Measurements from ENCODE around the gene HHEX. TPM values are rescaled to one million over a fixed set of nuclear protein-coding genes. Genes with fewer than 3 reads are reported as not detected.

Gene HHEX
- total RNA-seq, 1 experiment from 2014 or later = 11.0 TPM

- ChIA-PET POLR2A (no interaction called here), CTCF (no interaction called here), RAD21 (ENCODE audit: low non-redundant PET in 1 of 2, low total read pairs in 2 of 2, uncharacterized antibody in 2 of 2, unreplicated experiment in 2 of 2) (no interaction called here)
- H3K9me3 ChIP-seq (ENCODE audit: control insufficient read depth in 1 of 2, insufficient read depth in 1 of 2, low read depth in 1 of 2, low read length in 2 of 2) = no peaks in the 10 kb centered on the region
- no peak for ATAC-seq
- no peaks in the 10 kb centered on the region for H3K4me1 ChIP-seq (ENCODE audit: control insufficient read depth in 1 of 2, insufficient read depth in 2 of 2, low read length in 2 of 2)
- DNase-seq (ENCODE audit: low read depth, low spot score) = no peak
- TF ChIP-seq JUND (IDR thresholded peaks at IDR 0.05) (no peak), REST (IDR thresholded peaks at IDR 0.05; ENCODE audit: low read depth) (no peak), CEBPB (IDR thresholded peaks at IDR 0.05; ENCODE audit: low read depth) (no peak), MAX (IDR thresholded peaks at IDR 0.05) (no peak), CBX3 (IDR thresholded peaks at IDR 0.05; ENCODE audit: low read depth) (no peak), RAD21 (IDR thresholded peaks at IDR 0.05; ENCODE audit: low read depth) (no peak), EZH2phosphoT487 (IDR thresholded peaks at IDR 0.05; ENCODE audit: borderline replicate concordance) (no peak), ZFX (IDR thresholded peaks at IDR 0.05) (no peak), POLR2AphosphoS5 (IDR thresholded peaks at IDR 0.05; ENCODE audit: low read depth, low read length) (no peak), SIN3A (IDR thresholded peaks at IDR 0.05; ENCODE audit: low read depth) (no peak), YY1 (IDR thresholded peaks at IDR 0.05; ENCODE audit: extremely low read depth, insufficient replicate concordance, low read depth, low read length) (no peak), SRF (IDR thresholded peaks at IDR 0.05; ENCODE audit: low read depth) (no peak), EZH2 (IDR thresholded peaks at IDR 0.05) (no peak), CTCF (IDR thresholded peaks at IDR 0.05 in 2 of 3, conservative IDR thresholded peaks at IDR 0.05 in 1 of 3; ENCODE audit: borderline replicate concordance in 1 of 3, insufficient read depth in 1 of 3, low read depth in 2 of 3, low read length in 2 of 3) (no peak), TCF7L2 (IDR thresholded peaks at IDR 0.05; ENCODE audit: borderline replicate concordance, extremely low read depth, insufficient read depth, insufficient read length) (no peak)
- no TSS peak for BruUV-seq (replicated peaks)
- no peak overlapping the region for H3K27ac ChIP-seq (ENCODE audit: low read depth, low read length)
- H3K4me2 ChIP-seq (ENCODE audit: low read length) = no peak overlapping the region
- no peaks in the 10 kb centered on the region for H4K20me1 ChIP-seq (ENCODE audit: insufficient read depth)
- H3K9ac ChIP-seq (ENCODE audit: low read length) = no peak overlapping the region
- H3K9me2 ChIP-seq (ENCODE audit: insufficient read depth) = no peaks in the 10 kb centered on the region
- no peaks in the 10 kb centered on the region for H3K79me2 ChIP-seq (ENCODE audit: insufficient read depth, low read length)
- H2AFZ ChIP-seq (ENCODE audit: low read depth, low read length, poor library complexity, severe bottlenecking) = no peak overlapping the region
- H3K27me3 ChIP-seq (ENCODE audit: insufficient read depth, low read length) = no peaks in the 10 kb centered on the region
- no peaks in the 10 kb centered on the region for H3K36me3 ChIP-seq (ENCODE audit: control insufficient read depth in 1 of 2, insufficient read depth in 2 of 2, low read length in 2 of 2)
- no peak overlapping the region for H3K4me3 ChIP-seq (replicated peaks in 1 of 2; ENCODE audit: low read depth in 1 of 2, low read length in 2 of 2)
- intact Hi-C loops (cut with micrococcal nuclease) = no loop called here
Observed at GRCh38 chr10:92699518-92700381, 10.0 kb downstream of the HHEX start.
